Body of pancreas (tissue), 4 donors: ENCODE data around the gene FFAR2. TPM values are rescaled to one million over a fixed set of nuclear protein-coding genes. Genes with fewer than 3 reads are reported as not detected.
"Not testable (repeated sequence)": the region's sequence is repeated elsewhere in the genome, so short reads cannot be mapped to it uniquely, and the experiment has no call there.

Experiments
- ATAC-seq: fragments of 150-250 bp; one replicate; pipeline ENCODE4 v1.9.1; 2016
- DNase-seq, 4 donors: peaks; one replicate each; pipeline ENCODE4 v3.0.0-alpha.2; 2019
- H3K27ac ChIP-seq, 4 donors: fragments of 200-600 bp; sonication (generic); 1 replicate in 3 of 4; 2 replicates in 1 of 4; pipeline versions ENCODE4 v1.5.1 to v1.6.1; 2016 to 2019; ENCODE audit warnings: mild to moderate bottlenecking in 1 of 4, mixed read lengths in 1 of 4, moderate library complexity in 1 of 4
- H3K27me3 ChIP-seq, 2 donors: fragments of 200-600 bp; sonication (generic); one replicate each; pipeline ENCODE4 v1.6.0; 2016; ENCODE audit warnings: mild to moderate bottlenecking in 1 of 2
- H3K36me3 ChIP-seq, 2 donors: fragments of 200-600 bp; sonication (generic); replicated peaks in 1 of 2; 2 replicates each; pipeline ENCODE4 v1.5.1; 2016; ENCODE audit warnings: low read depth in 2 of 2; ENCODE audit not compliant: insufficient read depth in 1 of 2
- H3K4me1 ChIP-seq: fragments of 200-600 bp; sonication (generic); one replicate; pipeline ENCODE4 v1.6.0; 2016
- H3K4me3 ChIP-seq, 2 donors: fragments of 200-600 bp; sonication (generic); 1 replicate in 1 of 2; 2 replicates in 1 of 2; pipeline ENCODE4 v1.5.1; 2016 to 2019
- H3K9me3 ChIP-seq, 3 donors: fragments of 200-600 bp; sonication (generic); 1 replicate in 2 of 3; 2 replicates in 1 of 3; pipeline ENCODE4 v1.5.1; 2016
- POLR2A ChIP-seq, 3 donors: fragments of 450-650 bp; IDR thresholded peaks; one replicate each; pipeline ENCODE4 v1.6.1; 2016; ENCODE audit warnings: antibody characterized with exemption in 3 of 3, mild to moderate bottlenecking in 2 of 3
- WGBS, 2 donors: methylation state at CpG; one replicate each; pipeline ENCODE4 v1.1.5; 2017; 5-methylcytosine and 5-hydroxymethylcytosine counted together
- intact Hi-C: fragments of 100-400 bp; cut with DNase I; formaldehyde crosslinking; loops from one replicate; pipeline ENCODE4 v1.15.1; 2023
- total RNA-seq, 2 donors: library from RNA; depleted of rRNA; stranded (reverse); fragments of >200 nt; gene quantifications; one replicate each; pipeline ENCODE4 v1.1.0, GENCODE V29; 2016
- TF ChIP-seq, protein P1 (sequence below), 7 experiments: fragments of 450-650 bp in 4 of 7; fragments of 200-600 bp in 3 of 7; sonication (generic) in 3 of 7; IDR thresholded peaks; one replicate each; pipeline ENCODE4 v1.5.1; 2016 to 2019; ENCODE audit warnings: antibody characterized with exemption in 7 of 7

FFAR2 gene
- total RNA-seq, 2 donors from 2014 or later = not detected

DNA sequence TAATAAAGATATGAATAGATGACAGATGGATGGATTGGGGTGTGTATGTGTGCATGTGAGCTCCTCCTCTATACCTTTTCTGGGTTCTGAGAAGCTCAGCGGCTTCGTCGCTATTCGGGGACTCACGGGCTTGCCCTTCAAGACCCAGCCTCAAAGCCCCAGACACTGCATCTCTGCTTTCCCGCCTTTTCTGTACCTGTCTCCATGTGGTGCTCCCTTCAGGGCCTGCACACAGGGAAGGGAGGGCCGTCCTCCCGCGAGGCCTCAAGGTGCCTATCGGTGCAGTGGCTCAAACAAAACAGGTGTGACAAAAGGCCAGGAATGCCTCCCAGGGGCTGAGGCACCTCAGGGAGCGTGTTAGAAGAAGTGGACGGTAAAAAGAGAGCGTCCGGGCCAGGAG, 26.0 kb downstream of the FFAR2 start:
- ATAC-seq (no peak), DNase-seq (no peak)
- 92 to 96% methylated on average over 12 to 14 of the region's 14 CpGs for WGBS, 2 donors
- Histone ChIP-seq H3K36me3 (no peaks in the 10 kb centered on the region), H3K4me1 (no peaks in the 10 kb centered on the region), H3K4me3 (no peak overlapping the region), H3K9me3 (no peaks in the 10 kb centered on the region), H3K27ac (no peak overlapping the region), H3K27me3 (no peaks in the 10 kb centered on the region)
- no peak for TF ChIP-seq POLR2A (IDR thresholded peaks at IDR 0.05)
- TF ChIP-seq, protein P1, sequence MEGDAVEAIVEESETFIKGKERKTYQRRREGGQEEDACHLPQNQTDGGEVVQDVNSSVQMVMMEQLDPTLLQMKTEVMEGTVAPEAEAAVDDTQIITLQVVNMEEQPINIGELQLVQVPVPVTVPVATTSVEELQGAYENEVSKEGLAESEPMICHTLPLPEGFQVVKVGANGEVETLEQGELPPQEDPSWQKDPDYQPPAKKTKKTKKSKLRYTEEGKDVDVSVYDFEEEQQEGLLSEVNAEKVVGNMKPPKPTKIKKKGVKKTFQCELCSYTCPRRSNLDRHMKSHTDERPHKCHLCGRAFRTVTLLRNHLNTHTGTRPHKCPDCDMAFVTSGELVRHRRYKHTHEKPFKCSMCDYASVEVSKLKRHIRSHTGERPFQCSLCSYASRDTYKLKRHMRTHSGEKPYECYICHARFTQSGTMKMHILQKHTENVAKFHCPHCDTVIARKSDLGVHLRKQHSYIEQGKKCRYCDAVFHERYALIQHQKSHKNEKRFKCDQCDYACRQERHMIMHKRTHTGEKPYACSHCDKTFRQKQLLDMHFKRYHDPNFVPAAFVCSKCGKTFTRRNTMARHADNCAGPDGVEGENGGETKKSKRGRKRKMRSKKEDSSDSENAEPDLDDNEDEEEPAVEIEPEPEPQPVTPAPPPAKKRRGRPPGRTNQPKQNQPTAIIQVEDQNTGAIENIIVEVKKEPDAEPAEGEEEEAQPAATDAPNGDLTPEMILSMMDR (IDR thresholded peaks at IDR 0.05) = no peak
- intact Hi-C loops = loop anchor here (5.0 kb wide), 2 partner anchors 57 to 127 kb away; partner anchors contain the start of gene FFAR1

DNA sequence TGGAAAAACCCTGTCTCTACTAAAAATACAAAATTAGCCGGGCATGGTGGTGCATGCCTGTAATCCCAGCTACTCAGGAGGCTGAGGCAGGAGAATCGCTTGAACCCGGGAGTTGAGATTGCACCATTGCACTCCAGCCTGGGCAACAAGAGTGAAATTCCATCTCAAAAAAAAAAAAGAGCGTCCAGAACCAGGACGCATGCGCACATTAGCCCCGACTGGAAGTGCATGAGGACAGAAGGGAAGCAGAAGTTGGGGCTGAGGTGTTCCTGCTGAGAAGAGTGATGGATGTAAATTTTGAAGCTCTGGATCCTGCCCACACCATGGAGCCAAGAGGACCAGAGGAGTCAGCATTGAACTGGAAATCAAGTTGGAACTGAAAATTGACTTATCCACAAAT, 26.5 kb downstream of the FFAR2 start:
- not testable (repeated sequence) for H3K9me3 ChIP-seq
- WGBS, 2 donors = 90 to 93% methylated on average over 7 of the region's 7 CpGs

DNA sequence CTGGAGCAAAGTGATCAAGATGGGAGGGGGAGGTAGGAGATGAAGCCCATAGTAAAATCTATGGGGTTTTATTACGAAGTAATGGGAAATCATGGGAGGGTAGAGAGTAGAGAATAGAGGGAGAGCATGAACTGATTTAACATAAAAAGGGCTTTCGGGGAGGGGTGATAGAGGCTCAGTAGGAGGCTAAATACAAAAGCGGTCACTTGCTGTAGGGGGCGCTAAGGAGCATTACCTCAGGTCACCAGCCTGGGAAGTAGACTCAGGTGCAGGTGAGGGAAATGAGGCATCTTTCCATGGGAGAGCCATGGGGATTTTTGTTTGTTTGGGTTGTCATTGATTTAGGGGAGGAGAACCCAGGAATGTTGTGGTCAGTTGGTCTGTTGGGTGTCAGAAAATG, 28.1 kb downstream of the FFAR2 start:
- ATAC-seq (no peak), DNase-seq (no peak)
- TF ChIP-seq, protein P1 (IDR thresholded peaks at IDR 0.05) = peak in 2 of 7 experiments; percentile 10 to 12
- TF ChIP-seq POLR2A (IDR thresholded peaks at IDR 0.05) = no peak
- intact Hi-C loops = no loop called here
- H3K27me3 ChIP-seq = no peaks in the 10 kb centered on the region
- no peaks in the 10 kb centered on the region for H3K4me1 ChIP-seq
- H3K9me3 ChIP-seq = no peaks in the 10 kb centered on the region
- no peak overlapping the region for H3K27ac ChIP-seq
- H3K36me3 ChIP-seq = no peaks in the 10 kb centered on the region
- no peak overlapping the region for H3K4me3 ChIP-seq
- 53 to 55% methylated on average over 4 of the region's 4 CpGs for WGBS, 2 donors

More for the DNA sequence above, 26.5 kb downstream of the FFAR2 start:
- not testable (repeated sequence) for DNase-seq, H3K27me3 ChIP-seq, H3K36me3 ChIP-seq, ATAC-seq, H3K27ac ChIP-seq, H3K4me3 ChIP-seq, H3K4me1 ChIP-seq
- intact Hi-C loops = loop anchor here (5.0 kb wide), 2 partner anchors 57 to 127 kb away; partner anchors contain the start of gene FFAR1

DNA sequence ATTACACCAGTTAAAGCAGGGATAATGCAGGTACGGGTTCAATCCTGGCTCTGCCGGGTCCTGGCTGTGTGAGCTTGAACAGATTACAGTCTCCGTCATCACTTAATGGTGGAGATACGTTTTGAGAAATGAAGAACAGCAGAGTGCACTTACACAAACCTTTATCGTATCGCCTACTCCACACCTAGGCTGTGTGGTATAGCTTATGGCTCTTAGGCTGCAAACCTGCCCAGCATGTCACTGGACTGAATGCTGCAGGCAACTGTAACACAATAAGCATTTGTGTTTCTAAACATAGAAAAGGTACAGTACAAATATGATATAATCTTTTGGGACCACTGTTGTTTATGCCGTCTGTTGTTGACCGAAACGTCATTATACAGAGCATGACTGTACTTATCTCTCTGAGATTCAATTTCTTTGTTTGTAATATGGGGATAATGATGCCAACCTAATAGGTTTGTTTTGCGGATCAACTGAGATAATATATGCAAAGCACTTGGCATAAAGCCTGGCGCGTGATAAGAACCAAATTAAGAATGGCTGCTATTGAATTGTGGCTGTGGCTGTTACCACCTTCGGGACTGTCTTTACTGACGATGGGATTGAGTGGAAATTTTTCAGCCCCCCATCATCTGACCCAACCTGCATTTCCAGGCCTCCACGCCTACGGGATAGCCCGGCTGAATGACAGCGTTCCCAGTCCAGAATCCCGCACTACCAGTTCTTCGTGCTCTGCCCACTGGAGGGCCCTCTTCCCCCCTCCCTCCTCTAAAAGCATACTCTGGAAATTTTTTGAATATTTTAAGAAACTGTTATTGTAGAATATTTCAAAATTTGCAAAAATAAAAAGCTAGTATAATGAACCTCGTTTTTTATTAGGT, 31.0 kb downstream of the FFAR2 start:
- 48 to 52% methylated on average over 21 of the region's 21 CpGs for WGBS, 2 donors
- Histone ChIP-seq H3K9me3 (no peaks in the 10 kb centered on the region), H3K36me3 (no peaks in the 10 kb centered on the region), H3K4me3 (no peak overlapping the region), H3K4me1 (no peaks in the 10 kb centered on the region), H3K27ac (no peak overlapping the region), H3K27me3 (no peaks in the 10 kb centered on the region)
- intact Hi-C loops = no loop called here
- ATAC-seq (no peak), DNase-seq (peak in 1 of 4 donors; percentile 35)
- TF ChIP-seq, protein P1 (IDR thresholded peaks at IDR 0.05) = peak in 2 of 7 experiments; percentile 10 to 15
- TF ChIP-seq POLR2A (IDR thresholded peaks at IDR 0.05) = no peak

DNA sequence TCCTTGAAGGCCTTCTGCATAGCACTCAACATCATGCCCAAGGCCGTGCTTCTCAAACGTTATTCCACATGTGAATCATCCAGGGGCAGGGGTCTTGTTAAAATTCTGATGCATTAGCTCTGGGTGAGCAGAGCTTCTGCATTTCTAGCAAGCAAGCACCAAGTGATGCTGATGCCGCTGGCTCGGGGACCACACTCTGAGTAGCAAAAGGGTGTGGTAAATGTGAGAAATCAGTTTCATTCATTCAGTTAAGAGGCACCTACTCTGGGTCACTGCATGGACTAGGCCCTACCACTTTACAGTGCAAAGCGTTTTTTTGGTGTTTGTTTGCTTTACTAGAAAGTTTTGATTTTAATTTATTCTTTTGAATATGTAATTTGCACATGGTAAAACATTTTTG, 35.0 kb downstream of the FFAR2 start:
- no peaks in the 10 kb centered on the region for H3K27me3 ChIP-seq
- no peak for TF ChIP-seq POLR2A (IDR thresholded peaks at IDR 0.05)
- TF ChIP-seq, protein P1 (IDR thresholded peaks at IDR 0.05) = no peak
- 76 to 85% methylated on average over 5 of the region's 5 CpGs for WGBS, 2 donors
- DNase-seq (no peak), ATAC-seq (no peak)
- H3K4me1 ChIP-seq = peaks cover 17% of the 10 kb centered on the region
- H3K4me3 ChIP-seq = no peak overlapping the region
- no peak overlapping the region for H3K27ac ChIP-seq
- H3K9me3 ChIP-seq = no peaks in the 10 kb centered on the region
- no peaks in the 10 kb centered on the region for H3K36me3 ChIP-seq
- intact Hi-C loops = no loop called here
